Measurements from ENCODE around the gene ARID1A. TPM values are rescaled to one million over a fixed set of nuclear protein-coding genes. Genes with fewer than 3 reads are reported as not detected.

Gene ARID1A
- total and polyA plus RNA-seq, 9 of the 15 experiments (the other 6 are each of a cell fraction or from before 2014, with no cell fraction given) = 8.3 to 88.3 (median 22.5) TPM

DNA sequence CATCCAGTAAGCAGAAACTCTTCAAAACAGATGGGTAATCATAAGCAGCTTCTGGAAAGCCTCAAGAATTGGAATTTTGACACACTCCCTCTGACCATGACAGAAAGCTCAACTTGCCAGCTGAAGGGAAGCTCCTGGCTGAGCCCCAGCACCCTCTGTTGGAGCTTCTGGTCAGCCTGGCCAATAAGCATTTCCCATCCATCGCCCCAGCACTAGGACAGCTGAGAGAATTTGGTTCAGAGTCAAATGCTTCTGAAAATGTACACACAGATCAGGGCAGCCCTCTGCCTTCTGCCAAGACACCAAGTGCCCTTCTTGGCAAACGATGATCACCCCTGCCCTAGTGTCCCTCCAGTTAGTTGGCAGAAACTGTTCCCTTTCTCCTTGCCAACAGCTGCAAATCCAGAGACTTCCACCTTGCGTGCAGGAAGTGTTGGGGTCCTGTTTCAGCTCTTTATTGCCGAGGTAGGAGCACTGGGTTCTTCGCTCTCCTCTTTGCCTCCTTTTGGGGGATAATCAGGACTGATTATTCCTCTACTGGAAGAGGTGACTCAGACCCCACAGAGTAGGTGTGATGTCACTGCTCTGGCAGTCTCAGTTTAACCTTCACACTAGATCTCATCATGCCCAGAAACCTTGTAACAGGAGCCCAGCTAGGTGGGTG lies 103.8 kb downstream of the ARID1A start:
- ATAC-seq (peak; percentile 83), DNase-seq (ENCODE audit: extremely low read depth in 1 of 4, low spot score in 3 of 4) (peak in 2 of 4 experiments; percentile 51 to 55), FAIRE-seq (peak; percentile 78)
- H3K9me1 ChIP-seq (ENCODE audit: control insufficient read depth, insufficient read depth, low read length) = no peaks in the 10 kb centered on the region
- no TSS peak for BruUV-seq (replicated peaks)
- H3K36me3 ChIP-seq (ENCODE audit: control insufficient read depth, insufficient read depth, low read length) = peaks cover 6% of the 10 kb centered on the region; the same call in 2 of the 3 replicates
- H3K4me1 ChIP-seq (replicated peaks in 1 of 2; ENCODE audit: control insufficient read depth in 2 of 2, insufficient read depth in 2 of 2, low read length in 2 of 2) = peaks cover 8 to 41% of the 10 kb centered on the region in 2 experiments; a peak in 4 of 5 replicates
- in situ Hi-C loops (cut with MboI) (loop anchor here (5.0 kb wide), 1 partner anchor 197 kb away; no protein-coding TSS in a partner anchor), intact Hi-C loops (cut with micrococcal nuclease) (no loop called here)
- ChIA-PET CTCF (ENCODE audit: low intra/inter-chr PET ratio) (interaction anchor here (1.0 kb wide), 1 partner anchor 198 kb away, joined by 3 read pairs; no protein-coding TSS in a partner anchor), POLR2A (interaction anchor here (0.9 to 5.8 kb wide), 7 partner anchors 10 to 107 kb away, joined by 3 to 62 read pairs (median 6); partner anchors contain the start of gene PIGV)
- no peaks in the 10 kb centered on the region for H3K27me3 ChIP-seq (ENCODE audit: control insufficient read depth in 2 of 2, insufficient read depth in 2 of 2, low read length in 2 of 2)
- H4K20me1 ChIP-seq (replicated peaks; ENCODE audit: control insufficient read depth, insufficient read depth, low read length) = no peaks in the 10 kb centered on the region
- WGBS (ENCODE audit: insufficient coverage, low coverage, missing lambda C conversion rate) = 42% methylated on average over 5 of the region's 5 CpGs
- no peaks in the 10 kb centered on the region for H3K79me2 ChIP-seq (ENCODE audit: control insufficient read depth, insufficient read depth, low read length)
- peak overlapping the region in 1 of 2 experiments; percentile 20; a peak in 1 of 4 replicates for H3K9ac ChIP-seq (ENCODE audit: insufficient read depth in 1 of 2, low read depth in 2 of 2, low read length in 2 of 2)
- peak overlapping the region; percentile 11; the same call in 1 of the 3 replicates for H3K27ac ChIP-seq (ENCODE audit: extremely low read depth, low read depth, low read length)
- no peaks in the 10 kb centered on the region for H3K9me3 ChIP-seq (replicated peaks; ENCODE audit: control insufficient read depth, insufficient read depth, low read depth, low read length)
- H3K4me2 ChIP-seq (ENCODE audit: insufficient read depth, low read length) = peak overlapping the region; percentile 41
- H2AFZ ChIP-seq (ENCODE audit: low read depth, low read length) = peak overlapping the region; percentile 16; the same call in 1 of the 2 replicates
- no peak overlapping the region for H3K4me3 ChIP-seq
- TF ChIP-seq DPF2 (IDR thresholded peaks at IDR 0.05) (peak; percentile 60), ATF7 (IDR thresholded peaks at IDR 0.05) (peak; percentile 53; the same call in 1 of the 2 replicates), FOS (IDR thresholded peaks at IDR 0.05; ENCODE audit: extremely low read depth, insufficient read length) (peak; percentile 26), CREM (IDR thresholded peaks at IDR 0.05; ENCODE audit: low read depth) (peak; percentile 28; the same call in 1 of the 2 replicates), SMARCA4 (IDR thresholded peaks at IDR 0.05) (peak; percentile 51), SMARCE1 (IDR thresholded peaks at IDR 0.05) (peak; percentile 62), NBN (IDR thresholded peaks at IDR 0.05; ENCODE audit: low read depth) (no peak), JUND (IDR thresholded peaks at IDR 0.05; ENCODE audit: borderline replicate concordance, low read depth, low read length) (peak; percentile 83), JUND (tag; IDR thresholded peaks at IDR 0.05; ENCODE audit: borderline replicate concordance, low read depth, low read length) (peak; percentile 44; the same call in 2 of the 3 replicates), SLC30A9 (CRISPR knock-in tag; IDR thresholded peaks at IDR 0.05) (no peak), NELFE (IDR thresholded peaks at IDR 0.05; ENCODE audit: insufficient read depth, insufficient read length) (no peak)
- TF ChIP-seq, protein P1, sequence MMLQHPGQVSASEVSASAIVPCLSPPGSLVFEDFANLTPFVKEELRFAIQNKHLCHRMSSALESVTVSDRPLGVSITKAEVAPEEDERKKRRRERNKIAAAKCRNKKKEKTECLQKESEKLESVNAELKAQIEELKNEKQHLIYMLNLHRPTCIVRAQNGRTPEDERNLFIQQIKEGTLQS (IDR thresholded peaks at IDR 0.05) = peak; percentile 90
- TF ChIP-seq, protein P1 (CRISPR knock-in tag; conservative IDR thresholded peaks at IDR 0.05) = 0 out of 2 replicates have a peak, but pooled peaks have one; percentile 45

Data from K562 (cell line).